Measurements from ENCODE around the gene KSR1.
A peak's percentile ranks its signal among the peaks of the same experiment; 100 is the strongest.

The KSR1 gene

DNA sequence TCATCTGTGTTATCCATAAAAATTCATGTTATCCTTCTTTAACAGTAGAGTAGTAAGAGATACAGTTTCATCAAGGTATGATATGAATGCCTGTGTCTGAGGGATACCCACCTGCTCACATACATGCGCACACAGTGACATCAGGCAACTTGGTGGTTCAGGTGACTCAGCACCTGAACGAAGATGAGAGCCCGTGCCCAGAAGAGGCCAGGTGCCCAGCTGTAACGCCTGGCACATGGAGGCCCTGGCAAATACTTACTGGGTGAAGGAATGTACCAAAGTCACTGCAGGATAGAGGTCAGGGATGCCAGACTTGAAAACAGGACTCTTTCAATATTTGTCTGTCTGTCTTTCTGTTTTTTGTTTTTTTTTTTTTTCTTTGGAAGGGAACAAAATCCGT lies 102.1 kb downstream of the KSR1 start:
- no peak for DNase-seq

DNA sequence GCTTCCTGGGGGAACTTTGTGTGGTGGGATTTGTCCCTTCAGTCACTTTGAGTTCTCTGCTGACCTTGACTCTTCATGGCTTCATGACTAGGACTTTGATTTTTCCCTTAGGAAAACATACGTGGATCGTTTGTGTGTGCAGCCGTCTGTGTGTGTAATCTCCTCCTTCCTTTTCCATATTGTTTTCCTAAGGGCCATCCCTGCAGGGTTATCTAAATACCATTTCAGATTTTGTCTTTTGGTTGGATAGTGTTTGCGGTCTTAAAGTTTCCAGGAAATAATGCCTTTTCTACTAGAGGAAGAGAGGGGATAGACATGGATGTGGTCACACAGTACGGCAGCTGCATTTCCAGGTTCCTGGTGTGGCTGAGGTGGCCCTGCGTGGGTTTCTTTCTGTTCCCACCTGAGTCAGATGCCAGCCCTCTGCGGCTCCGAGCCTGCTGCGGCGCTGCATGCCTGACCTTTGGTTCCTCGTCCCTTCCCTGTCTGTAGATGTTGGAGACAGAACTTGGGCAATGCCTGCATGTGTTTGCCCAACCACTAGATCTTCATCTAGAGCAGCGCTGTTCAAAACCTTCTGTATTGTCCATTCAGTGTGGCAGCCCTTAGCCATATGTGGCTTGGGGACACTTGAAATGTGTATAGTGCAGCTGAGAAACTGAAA lies 102.7 kb downstream of the KSR1 start:
- DNase-seq = no peak

DNA sequence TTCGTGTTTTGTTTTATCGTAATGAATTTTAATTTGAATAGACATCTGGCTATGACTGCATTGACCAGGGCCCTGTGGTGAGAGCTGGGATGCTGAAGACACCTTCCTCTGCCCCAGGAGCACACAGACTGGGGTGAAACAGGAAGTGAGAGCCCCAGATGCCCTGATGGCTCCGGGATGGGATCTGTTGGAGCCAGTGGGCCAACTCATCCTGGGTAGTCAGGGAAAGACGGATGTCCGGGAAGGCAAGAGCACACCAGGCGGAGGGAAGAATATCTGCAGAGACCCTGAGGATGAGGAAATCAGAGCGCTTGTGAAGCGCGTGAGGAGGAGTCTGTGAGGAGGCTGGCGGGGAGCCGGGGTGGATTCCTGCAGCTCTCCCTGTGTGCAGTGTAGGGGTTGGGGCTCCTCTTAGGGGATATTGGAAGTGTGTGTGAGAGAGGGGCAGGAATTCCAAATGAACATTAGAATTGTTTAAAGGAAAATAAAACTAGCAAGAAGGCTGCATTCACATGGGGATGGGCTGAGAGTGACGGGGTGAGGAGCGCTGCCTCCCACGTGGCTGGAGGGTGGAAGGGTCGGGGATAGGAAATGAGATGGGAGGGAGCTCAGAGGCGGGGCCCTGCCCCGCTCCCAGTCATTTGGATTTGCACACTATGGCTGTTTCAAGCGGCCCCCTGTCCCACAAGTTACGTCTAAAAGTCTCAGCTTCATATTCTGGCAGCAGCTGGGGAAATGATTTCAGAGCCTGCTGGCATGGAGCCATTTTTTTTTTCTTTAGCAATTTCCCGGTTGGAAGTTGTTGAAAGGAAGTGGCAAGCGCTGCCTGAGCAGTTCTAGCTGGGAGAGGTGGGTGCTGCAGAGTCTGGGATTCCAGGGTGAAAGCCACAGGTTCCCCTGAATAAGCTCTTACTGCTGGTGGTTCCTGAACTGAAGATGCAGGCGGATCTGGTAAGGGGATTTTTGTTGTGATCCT lies 103.5 kb downstream of the KSR1 start:
- no peak for DNase-seq

DNA sequence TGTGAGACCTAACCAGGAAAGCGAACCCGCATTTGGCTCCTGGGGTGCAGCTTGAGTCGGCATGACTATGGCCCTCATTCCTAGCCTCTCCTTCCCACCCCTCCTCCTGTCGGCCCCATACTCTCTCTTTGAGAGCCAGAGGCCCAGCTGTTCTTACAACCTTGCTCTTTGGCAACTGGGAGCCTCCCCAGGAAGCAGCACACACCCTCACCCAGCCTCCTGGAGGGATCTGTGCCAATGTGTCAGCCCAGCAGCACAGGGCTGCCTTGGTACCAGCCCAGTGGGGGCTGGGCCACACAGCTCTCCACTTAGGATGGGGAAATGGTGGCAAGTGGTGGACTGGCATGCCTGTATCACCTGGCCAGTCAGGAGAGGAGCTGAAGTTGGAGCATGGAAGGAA lies 104.4 kb downstream of the KSR1 start:
- DNase-seq = no peak

DNA sequence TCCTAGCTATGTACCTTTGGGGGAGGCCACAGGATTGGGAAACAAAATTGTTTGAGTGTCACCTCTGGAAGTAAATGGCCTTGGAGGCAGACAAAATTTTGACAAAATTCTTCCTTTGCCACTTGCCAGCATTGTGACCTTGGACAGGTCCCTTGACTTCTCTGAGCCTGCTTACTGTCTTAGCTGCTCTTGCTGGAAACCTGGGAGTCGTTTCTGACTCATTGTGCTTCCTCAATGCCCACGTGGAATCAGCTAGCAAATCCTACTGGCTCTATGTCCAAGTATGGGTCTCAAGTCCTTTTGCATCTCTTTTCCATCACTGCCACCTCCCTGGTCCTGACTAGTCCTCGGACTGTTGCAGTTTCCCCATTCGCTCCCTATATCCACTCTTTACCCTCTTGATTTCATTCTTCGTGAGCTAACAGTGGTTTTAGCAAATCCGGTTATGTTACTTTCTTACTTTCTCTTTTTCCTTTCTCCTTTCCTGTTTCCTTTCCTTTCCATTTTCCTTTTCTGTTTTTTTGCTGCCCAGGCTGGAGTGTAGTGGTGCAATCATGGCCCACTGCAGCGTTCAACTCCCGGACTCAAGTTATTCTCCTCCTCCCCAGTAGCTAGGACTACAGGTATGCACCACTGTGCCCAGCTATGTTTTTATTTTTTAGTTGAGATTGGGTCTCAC lies 106.7 kb downstream of the KSR1 start:
- DNase-seq = no peak

DNA sequence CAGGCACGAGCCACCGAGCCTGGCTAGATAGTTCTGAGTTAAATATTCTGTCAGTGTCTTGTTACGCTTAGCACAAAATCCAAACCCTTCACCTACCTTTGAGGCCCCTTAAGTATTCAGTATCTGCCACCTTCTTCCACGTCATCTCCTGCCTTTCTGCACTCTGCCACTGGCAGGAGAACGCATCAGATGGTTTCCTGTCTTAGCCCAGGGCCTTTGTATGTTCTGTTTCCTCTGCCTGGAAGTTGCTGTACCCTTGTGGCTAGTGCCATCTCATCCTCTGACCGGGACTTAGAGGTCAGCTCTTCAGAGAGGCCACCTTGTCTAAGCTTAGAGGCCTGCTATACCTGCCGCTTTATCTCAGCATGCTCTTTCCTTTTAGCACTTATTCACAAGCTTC lies 107.3 kb downstream of the KSR1 start:
- DNase-seq = no peak

DNA sequence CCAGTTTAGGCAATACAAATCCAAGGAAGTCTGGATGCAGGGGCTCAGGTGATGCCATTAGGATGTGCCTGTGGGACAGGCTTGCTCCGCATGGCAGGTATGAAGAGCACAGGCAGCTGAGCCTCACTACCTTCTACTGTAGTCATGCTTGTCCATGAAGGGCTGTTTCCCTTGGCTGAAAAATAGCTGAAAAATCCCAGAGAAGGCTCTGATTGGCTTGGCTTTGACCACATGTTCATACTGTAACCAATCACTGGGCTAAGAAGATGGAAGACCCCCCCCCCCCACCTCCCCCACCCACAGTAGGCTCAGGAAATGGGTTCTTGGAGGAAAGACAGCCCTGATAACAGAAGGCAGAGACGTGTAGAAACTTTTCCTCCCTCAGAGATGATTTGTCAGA lies 108.2 kb downstream of the KSR1 start:
- DNase-seq = no peak

DNA sequence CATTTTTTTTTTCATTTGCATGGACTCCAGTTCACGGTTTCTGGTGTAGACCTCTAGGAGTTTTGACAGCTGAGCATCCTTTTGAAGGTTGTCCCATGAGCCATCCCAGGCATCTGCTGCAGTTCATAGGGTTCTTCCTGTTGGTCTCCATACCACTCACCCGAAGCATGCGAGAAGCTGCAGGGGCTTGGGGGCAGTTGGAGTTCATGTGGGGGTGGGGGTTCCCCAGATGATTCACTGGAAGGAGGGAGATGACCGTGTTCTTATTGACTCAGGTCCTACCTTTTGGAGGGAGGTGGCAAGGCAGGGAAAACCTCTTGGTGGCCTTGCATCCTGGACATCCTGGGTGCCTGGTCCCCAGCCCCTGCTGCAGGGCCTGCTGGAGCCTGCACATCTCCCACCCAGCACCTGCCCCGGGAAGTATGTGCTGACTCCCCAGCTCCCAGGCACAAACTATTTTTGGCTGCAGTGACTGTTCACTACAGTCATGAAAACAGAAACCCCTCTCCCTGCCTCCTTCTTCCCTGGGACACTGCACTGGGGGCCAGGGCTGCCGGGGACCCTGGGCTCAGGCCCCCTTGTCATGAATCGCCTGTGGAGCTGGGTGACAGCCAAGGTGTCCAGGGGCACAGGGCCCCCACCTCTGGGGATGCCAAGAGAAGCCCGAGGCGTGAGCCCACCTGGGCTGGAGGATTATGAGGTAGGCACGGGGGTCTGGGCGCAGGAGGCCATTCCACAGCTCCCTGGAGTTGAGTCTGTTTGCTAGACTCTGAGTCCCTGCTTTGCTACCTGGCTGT lies 109.8 kb downstream of the KSR1 start:
- no peak for DNase-seq

DNA sequence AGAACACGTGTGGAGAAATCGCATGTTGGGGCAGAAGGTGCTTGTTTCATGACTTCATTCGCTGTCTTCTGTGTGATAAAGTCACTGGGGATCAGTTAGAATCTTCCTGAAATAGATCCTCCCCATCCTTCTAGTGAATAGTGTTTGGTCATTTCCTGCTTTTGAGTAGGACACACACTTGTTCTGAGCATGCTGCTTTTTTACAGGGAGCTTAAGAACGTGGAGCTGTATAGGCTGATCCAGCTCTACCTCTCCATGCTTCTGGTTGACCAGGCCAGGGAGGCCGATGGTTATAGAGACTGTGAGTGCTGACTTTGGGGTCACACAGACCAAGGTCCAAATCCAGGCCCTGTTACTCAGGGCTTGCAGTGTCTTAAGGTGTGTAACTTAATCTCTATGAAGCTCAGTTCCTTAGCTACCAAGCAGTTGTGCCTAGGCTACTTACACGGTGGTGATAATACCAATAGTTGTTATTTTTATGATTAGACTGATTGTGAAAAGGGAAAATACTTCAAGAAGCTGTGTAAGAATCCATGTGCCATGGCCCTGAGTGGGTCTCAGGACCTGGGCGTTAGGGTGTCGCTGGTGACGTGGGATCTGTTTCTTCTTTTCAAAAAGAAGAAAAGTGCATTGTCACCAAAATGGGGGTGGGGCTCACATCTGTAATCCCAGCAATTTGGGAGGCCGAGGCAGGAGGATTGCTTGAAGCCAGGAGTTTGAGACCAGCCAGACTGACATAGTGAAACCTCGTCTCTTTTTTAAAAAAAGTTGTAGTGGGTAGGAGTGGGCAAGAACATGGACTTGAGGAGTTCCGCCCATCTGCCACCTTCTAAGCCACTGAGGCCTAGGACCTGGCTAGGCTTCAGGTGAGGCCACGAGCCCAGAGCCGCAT lies 110.7 kb downstream of the KSR1 start:
- no peak for DNase-seq

DNA sequence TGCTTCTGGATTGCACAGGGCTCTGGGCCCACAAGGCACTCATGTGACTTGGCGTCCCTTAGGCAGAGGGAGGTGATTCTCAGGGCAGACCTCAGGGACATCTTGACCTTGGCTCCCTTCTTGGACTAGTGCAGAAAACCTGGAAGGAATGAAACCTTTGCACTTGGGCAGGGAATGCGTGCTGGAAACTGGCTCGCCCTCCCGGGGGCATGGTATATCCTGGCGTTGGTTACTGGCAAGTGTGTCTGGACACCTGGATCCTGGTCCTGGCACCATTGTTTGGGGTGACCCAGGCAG lies 111.3 kb downstream of the KSR1 start:
- no peak for DNase-seq

DNA sequence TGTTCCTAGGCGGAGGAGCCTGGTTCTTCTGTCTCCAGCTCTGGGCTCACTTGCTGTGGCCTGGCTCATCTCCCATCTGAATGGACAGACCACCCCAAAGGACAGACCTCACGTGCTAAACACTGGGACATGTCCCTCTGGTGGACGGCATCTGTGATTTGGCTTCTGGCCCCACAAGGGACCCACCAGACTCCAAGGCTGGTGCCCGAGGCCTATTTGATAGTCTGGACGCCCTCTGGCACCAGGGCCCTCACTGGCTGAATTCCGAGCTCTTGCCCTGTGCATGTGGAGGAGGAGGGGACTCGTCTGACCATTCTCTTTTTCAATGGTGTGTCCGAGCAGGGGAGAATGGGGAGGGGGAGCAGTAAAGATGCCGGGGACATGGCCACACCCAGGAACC lies 112.0 kb downstream of the KSR1 start:
- DNase-seq = no peak

DNA sequence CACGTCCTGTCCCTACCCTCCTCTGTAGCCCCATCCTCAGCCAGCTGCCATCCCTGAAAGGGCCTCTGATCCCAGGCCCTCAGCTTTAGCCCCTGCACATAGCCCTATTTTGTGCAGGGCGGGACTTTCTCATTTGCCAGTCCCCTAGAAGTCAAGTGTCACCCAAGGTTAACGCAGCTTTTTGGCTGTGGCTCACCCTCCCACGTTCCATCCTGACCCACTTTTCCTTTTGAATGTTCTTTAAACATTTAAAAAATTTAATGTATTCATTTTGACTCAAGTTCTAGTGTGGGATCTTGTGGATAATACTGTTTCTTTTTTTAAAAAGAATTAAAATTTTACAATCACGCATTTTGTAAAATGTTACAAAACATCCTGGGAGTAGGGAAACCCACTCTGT lies 112.6 kb downstream of the KSR1 start:
- DNase-seq = no peak

DNA sequence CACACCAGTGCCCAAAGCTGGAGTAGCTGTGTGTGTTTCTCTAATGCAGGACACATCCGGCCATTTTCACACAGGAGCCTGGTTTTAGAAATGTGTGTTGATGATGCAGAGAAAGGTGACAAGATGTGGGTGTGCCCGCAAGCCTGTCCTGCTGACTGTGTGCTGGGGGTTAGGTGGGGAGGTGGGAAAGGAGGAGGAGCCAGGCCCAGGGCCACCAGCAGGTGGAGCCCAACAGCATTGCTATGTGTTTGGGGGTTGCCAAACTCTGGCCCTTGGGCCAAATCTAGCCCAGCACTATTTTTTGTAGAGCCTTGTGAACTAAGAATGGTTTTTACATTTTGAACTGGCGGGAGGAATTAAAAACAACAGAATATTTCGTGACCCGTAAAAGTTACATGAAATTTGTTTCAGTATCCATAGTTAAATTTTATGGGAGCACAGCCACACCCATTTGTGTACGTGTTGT lies 113.0 kb downstream of the KSR1 start:
- DNase-seq = peak; percentile 64

DNA sequence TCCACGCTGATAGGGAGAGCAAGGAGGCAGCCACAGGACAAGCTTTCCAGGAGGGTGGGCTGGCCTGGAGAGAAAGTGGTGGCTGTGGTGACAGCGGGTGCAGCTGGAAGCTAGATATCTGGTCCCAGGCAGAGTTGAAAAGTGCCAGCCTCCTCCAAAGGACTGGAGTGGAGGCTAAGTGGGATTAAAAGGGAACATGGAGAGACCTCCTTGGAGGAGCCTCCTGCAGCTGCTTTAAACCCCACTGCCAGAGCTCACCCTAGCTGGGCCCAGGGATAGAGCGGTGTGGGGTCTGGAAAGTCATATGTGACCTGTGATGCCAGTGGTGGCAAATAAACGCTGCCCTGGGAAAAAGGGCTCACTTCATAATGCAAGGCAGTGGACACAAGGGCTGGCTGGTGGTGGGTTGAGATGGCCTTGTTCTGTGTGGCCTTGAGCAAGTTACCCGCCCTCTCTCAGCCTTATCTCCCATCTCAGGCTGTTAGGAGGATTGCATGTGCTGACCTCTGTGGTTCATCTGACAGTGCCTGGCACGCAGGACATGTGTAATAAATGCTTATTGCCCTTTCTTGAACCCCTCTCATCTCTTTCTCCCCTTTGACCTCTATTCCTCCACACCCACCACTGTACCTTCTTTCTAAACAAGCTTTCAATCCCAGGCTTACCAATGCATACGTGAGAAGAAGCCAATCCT lies 113.8 kb downstream of the KSR1 start:
- no peak for DNase-seq

DNA sequence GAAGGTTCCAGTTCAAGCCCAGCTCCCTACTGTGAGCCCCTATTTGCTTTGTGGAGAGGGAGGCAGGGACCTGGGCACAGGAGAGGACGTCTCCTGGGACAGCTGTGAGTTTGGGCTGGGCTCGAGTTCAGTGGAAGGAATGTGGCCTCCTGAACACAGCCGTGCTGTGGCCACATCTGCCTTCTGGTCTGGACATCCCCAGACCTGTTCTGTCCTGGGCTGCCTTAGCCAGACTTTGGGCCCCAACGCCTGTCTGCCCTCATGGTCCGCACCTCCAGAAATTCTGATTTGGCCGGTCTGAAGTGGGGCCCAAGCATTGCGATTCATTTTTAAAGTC lies 114.3 kb downstream of the KSR1 start:
- DNase-seq = no peak

DNA sequence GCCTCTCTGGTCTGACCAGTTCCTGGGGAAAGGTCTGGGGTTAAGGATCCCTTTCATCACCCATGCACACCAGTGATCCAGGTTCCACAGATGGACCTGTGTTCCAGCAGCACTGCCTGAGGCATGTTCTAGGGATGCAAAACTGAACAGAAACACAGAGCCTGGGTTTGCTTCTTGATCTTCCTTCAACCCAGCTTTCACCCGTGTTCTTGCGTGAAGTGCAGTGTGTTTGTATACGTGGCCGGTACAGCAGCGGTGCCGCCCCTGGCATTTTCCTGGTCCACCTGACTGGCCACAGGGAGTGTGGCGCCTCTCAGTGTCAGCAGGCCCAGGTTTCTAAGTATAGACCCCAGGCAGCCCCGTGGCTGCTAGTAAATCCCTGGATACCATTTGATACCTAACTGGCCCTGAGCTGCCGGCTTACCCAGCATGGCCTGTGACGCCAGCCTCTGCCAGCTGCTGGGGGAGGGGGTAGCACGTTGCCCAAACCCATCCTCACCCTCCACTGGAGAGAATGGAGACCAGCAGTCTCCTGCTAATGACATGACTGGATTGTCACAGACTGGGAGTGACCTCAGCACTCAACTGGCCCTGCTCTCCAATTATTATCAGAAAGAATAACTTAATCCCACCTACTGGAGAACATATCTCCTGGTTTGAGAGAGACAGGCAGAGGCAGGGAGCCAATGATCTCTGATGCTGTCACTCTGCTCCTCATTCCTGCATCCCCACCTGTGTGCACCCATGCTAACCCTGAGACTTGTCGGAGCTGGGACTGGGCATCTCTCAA lies 115.5 kb downstream of the KSR1 start:
- no peak for DNase-seq

DNA sequence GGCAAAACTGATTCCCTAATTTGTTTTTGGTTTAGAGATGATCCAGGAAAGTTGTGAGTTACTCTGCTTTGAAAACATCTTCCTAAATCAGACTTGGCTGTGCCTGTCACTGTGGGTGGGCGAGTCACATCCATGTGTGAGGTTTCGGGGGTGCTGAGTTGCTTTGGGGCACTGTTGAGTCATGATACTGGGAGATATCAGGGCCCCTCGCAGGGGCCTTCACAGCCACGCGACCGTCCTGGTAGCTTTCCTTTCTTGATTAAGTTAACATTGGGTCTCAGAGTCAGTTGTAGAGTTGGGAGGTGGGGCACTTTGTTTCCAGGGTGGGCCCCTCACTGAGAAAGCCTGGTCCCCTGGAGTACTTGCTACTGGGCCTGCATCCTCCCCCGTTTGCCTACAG lies 116.4 kb downstream of the KSR1 start:
- no peak for DNase-seq

DNA sequence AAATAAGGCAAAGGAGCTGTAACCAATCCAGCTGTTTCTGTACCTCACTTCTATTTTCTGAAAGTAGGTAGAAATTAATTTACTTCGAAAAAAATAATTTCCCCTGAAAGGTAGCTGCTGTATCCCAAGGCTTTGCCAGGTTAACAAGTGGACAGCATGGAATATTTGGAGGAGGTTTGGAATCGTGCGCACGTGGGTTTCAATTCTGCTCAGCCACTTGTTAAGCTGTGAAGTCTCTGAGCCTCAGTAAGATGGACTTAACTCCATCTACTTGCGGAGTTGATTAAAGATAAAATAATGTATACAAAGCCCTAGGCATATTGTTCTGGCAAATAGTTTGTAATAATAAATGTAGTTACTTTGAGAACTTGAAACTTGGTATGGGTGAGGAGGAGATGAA lies 117.3 kb downstream of the KSR1 start:
- no peak for DNase-seq

DNA sequence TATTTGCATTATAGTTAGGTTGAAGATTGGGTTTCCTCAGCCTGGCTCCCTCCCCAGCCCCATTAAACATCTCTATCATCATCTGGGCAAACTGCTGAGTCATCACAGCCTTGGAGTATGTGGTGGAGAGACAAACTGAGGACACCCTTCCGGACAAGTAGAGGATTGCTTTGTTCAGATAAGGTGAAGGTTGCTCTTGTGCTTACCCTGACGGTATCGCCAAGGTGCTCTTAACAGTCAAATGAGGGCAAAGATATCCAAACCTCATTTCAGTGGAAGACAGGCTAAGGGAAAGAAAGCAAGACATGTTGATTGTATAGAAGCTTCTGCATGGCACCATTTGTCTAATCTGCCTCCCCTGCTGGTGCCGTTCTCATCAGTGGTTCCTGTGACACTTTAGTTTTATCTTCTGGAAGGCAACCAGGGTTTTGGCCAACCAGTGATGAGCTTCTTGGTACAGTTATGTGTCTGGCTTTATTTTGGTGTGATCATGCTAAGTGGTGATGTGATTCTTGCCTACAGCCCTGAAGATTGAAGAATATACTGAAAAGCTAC lies 117.8 kb downstream of the KSR1 start:
- DNase-seq = no peak

All from CD4-positive, alpha-beta T cell treated with Interleukin-12 subunit alpha and Interleukin-12 subunit beta, for 1 hour (primary cell).